HG03064 (cell line): ENCODE data around the gene COL23A1.
"Not testable (repeated sequence)": the region's sequence is repeated elsewhere in the genome, so short reads cannot be mapped to it uniquely, and the experiment has no call there.

Source experiments
- ATAC-seq: cut with Tn5 transposase; IDR thresholded peaks from one replicate; pipeline ENCODE4 v1.9.1; 2021; ENCODE audit warnings: low read depth; ENCODE audit not compliant: unreplicated experiment

The COL23A1 gene

DNA sequence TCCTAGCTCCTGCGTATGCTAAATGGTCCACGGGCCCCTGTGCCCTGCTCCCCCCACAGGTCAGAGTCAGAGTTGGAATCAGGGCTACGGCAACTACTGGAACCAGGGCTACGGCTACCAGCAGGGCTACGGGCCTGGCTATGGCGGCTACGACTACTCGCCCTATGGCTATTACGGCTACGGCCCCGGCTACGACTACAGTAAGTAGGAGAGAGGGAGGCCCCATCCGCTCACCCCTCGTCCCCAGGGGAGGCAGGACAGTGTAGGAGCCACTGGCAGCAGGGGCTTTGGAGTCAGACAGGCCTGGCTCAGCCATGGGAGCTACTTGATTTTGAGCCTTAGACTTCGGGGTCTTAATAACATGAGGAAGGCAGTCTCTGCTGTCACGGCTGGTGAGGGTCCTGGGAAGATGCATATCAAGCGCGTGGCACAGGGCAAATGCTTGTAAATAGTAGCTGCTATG is 380.1 kb downstream of the COL23A1 start:
- ATAC-seq = no peak

DNA sequence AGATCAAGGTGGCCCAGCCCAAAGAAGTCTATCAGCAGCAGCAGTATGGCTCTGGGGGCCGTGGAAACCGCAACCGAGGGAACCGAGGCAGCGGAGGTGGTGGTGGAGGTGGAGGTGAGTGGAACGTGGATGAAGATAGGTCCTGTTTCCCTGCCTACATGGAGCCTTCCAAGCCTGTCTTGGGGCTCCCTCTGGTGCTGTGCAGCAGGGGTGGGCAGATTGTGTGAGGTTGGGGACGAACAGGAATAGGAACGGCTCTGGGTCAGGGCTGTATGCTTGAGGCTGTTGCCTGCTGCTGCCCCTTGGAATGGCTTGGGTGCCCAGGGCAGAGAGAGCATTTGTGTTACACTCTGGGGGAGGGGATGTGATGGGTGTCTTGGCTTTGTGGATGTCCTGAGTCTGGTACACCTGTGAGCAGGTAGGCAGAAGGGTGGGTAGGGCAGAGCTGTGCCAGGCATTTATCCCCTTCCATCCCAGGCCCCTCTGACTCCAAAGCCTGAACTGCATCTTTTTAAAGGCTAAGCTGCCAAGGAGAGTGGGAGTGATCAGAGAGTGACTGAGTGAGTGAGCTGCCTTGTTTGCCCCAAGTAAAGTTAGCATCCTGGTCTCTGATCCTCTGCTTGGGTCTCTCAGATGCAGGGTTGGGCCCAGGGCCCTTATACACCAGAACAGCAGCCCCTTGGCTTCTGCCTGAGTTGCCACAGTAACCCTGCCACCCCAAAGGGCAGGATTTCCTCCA is 380.7 kb downstream of the COL23A1 start:
- ATAC-seq = no peak

DNA sequence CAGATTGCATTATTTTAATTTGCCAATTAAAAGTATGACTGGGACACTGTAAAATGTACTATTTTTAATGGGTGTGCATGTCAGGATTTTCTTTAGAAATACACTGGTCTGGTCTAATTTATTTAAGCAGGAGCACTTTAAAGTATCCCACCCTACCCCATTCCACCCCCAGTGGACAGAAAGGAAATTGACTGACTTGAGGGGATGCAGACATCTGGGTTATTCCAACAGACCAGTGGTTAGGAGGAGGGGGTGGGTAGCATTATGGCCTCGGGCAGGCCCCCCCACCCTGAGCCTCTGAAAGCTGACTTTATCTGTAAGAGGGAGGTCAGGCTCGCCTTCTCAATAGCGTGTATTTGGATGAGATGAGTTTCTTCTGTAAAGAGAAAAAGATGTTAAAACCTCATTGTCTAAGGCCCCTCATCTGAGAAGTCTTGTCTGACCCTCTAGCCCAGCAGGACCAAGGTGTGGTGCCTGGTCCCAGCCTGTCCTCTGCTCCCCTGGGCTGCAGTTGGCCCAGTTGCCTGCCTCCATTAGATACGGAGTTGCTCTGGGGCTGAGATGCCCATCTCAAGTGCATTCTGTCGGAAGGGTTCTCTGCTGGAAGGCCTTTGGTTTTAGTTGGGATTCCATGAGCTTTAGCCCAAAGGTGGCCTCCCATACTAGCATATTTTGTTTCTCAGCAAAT is 381.5 kb downstream of the COL23A1 start:
- ATAC-seq = no peak

DNA sequence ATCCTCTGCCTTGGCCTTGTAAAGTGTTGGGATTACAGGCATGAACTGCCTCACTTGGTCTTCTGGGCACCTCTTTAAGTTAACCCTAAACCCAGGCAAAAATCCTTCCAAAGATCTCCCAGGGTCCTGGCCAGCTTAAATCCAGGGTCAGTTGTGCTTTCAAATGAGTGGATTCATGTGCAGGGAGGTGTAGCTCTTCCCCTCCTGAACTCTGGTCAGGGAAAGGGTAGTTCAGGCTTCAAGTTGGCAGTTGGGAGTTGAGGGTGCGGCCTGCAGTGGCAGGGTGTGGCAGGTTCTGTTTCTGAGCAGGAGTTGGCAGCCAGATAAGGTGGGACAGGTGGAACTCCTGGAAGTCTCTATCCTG is 382.3 kb downstream of the COL23A1 start:
- ATAC-seq = no peak

DNA sequence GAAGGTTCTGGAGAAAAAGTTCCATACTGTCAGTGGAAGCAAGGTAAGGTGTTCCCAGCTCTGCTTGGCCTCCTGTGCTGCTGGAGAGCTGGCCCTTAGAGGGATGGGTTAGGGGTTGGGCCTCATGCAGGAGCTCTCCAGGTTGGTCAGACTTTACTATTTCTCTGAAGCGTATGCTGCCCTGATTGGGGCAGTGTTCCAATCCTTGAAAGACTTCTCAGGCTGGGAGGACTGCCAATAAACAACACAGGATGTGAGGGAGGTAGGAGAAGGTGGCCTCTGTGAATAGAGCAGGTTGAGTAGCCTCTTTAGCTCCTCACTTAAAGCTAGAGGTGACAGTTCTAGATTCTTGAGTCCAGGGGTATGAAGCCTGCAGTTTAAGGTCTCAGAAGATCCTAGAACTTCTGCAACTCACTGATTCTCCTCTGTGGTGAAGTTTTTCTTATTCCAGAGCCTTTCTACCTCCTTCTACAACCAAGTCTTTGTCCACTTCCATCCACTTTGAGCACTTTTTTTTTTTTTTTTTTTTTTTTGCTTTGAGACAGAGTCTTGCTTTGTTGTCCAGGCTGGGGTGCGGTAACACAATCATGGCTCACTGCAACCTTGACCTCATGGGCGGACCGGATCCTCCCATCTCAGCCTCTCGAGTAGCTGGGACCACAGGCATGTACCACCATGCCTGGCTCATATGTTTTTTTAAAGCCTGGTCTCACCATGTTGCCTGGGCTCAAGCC is 382.8 kb downstream of the COL23A1 start:
- ATAC-seq = no peak

DNA sequence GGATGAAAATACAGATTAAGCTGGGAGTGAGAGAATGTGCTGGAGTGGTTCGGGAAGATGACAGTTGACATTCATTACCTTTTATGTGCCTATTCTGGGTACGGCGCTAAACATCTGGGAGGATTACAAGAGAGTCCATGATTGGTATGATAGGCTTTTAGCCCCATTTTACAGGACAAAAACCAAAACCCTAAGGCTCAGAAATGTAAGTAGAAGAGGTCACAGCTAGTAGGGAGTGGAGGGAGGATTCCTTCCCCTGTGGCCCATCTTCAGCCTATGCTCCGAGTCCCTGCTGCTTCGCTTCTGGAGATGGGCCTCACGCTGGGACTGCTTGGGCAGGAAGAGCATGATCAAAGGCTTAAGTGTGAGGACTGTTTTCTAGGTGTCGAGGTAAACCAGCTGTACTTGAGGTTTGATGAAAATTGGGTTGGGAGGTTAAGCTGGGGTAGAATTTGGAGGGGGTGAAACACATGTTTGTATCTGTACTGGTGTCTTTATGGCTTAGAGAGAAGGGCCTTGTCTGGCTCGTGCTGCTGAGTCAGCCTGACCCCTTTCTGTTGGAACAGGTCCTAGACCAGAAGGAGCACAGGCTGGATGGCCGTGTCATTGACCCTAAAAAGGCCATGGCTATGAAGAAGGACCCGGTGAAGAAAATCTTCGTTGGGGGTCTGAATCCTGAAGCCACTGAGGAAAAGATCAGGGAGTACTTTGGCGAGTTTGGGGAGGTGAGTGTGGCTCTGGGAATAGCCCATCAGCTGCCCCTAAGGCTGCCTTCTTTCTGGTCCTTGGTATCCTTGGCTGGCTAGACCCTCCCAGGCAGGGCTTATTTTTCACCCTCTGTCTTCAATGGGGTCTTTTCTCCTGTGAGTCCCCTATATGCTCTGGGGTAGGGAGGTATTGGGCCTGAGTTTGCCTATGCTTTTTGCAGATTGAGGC is 383.8 kb downstream of the COL23A1 start:
- no peak for ATAC-seq

DNA sequence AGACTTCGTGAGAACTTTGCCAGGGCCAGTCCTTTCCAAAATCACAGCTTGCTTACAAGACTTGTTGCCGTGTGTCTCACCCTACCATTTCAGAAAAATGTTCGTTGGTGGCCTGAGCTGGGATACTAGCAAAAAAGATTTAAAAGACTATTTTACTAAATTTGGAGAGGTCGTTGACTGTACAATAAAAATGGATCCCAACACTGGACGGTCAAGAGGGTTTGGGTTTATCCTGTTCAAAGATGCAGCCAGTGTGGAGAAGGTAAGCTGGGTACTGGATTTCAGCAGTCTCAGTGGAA is 384.5 kb downstream of the COL23A1 start:
- ATAC-seq = no peak

DNA sequence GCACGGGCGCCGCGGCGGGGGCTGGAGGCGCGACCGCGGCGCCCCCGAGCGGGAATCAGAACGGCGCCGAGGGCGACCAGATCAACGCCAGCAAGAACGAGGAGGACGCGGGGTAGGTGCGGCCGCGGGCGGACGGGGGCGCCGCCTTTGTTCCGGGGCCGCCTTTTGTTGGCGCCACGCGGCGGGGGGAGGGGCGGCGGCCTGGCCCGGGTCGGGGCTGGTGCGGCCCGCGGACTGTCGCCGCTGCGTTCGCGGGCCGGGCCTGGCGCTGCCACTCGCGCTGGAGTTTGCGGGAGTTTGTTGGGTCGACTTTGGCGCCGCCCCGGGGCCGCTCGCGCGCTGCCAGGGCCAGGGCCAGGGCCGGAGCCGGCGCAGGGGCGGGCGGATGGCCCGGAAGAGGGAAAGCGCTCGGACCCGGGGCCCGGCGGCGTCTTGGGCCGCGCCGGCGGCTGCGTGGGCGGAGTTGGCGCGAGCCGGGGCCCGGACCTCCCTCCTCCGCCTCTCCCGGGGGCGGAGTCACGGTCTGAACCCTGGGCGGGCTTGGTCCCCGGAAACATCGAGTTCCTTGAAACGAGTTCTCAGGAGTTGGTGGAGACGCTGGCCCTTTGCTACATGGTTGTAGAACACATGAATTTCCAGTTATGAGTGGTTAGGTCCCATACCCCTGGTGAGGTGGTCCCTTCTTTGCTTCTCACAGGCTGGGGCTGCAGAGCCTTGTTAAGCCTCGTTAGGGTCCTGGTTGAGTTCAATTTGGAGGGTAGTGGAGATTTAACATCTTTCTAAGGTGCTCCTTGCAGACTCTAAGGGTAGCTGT is 385.1 kb downstream of the COL23A1 start:
- peak; percentile 53 for ATAC-seq

DNA sequence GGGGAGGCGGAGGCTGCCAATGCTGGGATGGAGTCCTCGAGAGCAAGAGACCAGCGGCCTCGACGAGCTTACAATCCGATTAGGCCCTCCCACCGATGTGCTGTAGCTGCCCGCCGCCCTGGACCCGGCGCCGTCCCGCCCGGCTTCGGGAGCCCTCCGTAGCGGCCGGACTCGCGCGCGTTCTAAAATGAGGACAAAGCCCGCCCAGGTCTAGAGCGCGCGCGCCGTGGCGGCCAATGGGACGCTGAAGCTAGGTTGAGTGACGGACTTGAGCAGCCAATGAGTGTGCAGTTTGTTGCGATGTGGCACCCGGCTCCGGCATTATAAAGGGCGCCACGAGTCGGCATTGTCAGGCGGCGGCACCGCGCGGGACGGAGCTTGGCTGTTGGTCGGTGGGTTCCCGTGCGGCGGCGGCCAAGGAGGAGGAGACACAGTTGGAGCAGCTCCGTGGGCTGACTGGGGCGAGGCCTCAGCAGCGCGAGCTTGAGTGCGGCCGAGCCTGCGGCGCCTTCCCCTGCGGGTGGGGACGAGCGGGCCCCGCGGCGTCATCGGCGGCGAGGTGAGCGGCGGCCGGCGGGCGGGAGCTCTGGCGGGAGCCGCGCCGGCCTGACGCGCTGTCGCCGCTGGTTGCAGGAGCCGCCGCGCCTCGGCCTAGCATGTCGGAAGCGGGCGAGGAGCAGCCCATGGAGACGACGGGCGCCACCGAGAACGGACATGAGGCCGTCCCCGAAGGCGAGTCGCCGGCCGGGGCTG is 385.8 kb downstream of the COL23A1 start, which contains the start of gene HNRNPAB:
TSS of gene HNRNPAB (plus strand) at position 352 of the 753 bp plus-strand sequence. CDS start at position 657, 305 bp downstream.
- peak; percentile 73 for ATAC-seq

DNA sequence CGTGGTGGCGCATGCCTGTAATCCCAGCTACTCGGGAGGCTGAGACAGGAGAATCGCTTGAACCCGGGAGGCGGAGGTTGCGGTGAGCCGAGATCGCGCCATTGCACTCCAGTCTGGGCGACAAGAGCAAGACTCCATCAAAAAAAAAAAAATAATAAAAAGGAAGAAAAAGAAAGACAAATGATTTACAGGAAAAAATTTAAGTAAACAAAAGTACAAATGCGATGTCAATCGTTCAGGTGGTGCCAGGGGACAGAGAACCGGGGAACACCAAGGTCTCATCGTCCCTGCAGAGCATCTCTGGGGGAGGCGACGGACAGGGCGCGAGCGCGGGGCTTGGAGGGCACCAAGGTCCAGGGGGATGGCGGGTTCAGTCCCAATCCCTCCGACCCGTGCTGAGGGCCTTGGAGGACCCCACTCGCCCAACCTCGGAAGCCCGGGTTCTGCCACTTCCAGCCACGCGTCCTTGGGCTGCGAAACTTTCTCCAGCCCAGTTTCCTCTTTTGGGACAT is 386.5 kb downstream of the COL23A1 start:
- no peak for ATAC-seq

DNA sequence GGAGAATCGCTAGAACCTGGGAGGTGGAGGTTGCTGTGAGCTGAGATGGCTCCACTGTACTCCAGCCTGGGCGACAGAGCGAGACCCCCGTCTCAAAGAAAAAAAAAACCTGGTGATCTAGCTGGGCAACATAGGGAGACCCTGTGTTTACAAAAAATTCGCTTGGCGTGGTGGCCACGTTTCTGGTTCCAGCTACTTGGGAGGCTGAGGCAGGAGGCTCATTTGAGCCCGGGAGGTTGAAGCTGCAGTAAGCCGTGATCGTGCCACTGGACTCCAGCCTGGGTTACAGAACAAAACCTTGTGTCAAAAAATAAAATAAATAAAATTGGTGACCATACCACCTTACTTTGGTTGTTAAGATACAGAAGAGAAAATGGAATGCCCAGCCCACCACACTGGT is 387.7 kb downstream of the COL23A1 start:
- ATAC-seq = no peak

DNA sequence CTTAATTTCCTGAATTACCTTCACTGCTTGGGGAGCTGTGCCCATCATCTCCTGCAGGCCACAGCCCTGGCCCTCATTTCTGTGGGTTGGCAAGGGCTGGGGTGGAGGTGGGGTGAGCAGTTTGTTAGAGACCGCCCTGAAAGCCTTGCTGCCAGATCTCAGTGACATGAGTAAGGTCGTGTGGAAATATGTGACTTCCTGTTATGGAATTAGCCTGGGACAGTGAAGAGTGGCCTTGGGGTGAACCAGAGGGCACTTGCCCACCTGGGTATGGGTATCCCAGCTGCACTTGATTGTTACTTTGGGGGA is 388.3 kb downstream of the COL23A1 start:
- ATAC-seq = no peak

DNA sequence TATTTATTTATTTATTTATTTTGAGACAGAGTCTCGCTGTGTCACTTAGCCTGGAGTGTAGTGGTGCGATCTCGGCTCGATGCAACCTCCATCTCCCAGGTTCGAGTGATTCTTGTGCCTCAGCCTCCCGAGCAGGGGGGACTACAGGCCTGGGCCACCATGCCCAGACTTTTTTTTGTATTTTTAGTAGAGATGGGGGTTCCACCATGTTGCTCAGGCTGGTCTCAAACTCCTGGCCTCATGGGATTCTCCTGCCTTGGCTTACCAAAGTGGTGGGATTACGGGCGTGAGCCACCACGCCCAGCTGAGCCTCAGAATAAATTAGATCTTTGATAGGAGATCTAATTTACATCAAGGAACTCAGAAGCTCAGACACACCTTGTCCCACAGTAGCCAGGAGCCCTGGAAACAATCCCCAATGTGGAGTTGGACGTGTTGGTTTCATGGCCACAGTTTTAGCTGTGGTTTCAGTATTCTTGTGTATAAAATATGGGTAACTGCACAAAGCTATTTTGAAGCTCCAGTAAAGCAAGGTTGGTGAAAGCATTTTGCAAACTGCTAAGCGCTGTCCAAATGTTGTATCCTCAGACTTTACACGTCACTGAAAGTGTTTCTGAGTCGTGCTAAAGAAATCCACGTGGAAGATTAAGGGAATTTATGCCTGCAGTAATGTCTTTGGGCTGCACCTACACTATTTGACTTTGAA is 388.8 kb downstream of the COL23A1 start:
- no peak for ATAC-seq

DNA sequence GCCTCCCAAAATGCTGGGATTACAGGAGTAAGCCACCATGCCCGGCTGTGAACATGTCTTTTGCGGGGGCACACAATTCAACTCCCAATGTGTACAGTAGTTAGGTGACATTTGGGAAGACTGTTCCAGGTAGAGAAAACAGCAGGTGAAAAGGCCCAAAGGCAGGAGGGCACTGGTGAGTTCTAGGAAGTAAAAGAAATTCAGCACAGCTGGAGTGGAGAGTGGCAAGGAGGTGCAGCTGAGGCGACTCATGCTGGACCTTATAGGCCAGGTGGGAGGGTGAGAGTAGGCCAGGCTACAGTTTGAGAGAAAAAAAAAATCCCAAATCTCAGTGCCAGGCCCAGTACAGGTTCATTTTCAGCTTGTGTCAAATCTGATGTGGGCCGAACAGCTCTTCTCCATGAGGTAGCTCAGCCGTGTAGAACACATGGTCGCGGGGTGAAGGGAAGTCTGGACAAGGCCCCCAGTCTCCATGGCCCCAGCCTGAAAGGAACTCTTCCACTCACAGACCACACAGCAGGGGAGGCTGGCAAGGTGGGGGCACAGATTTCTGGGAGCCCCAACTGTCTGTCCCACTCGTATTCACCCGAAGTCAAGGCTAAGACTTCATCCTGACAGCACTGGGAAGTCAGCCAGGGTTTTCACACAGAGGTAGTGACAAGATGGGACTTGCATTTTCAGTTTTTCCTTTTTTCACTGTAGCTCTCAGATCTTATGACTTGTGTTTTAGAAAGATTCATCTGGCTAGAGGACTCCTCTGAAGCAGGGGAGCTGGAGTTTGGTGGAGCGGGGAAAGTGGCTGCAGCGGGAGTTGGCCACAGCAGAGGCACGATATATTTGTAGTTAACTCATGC is 390.4 kb downstream of the COL23A1 start:
- ATAC-seq = no peak

DNA sequence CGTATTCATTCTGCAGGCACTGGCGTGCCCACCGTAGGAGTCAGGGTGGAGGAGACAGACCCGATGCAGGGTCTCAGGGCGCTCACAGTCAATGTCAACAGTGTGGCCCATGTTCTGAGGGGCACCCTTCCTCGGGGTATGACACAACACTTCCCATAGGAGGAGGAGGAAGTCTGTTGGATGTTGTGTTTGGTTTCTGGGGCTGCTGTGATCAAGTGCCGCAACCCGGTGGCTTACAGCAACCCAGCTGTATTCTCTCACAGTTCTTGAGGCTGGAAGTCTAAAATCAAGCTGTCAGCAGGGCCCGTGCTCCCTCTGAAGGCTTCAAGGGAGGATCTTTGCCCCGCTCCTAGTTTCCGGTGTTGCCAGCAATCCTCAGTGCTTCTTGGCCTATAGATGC is 391.5 kb downstream of the COL23A1 start:
- ATAC-seq = no peak

DNA sequence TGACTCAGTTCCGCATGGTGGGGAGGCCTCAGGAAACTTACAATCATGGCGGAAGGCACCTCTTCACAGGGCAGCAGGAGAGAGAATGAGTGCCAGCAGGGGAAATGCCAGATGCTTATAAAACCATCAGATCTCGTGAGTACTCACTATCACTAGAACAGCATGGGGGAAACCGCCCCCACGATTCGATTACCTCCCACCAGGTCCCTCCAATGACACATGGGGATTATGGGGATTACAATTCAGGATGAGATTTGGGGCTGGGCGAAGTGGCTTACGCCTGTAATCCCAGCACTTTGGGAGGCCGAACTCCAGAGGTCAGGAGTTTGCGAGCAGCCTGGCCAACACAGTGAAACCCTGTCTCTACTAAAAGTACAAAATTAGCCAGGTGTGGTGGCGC is 392.0 kb downstream of the COL23A1 start:
- not testable (repeated sequence) for ATAC-seq

DNA sequence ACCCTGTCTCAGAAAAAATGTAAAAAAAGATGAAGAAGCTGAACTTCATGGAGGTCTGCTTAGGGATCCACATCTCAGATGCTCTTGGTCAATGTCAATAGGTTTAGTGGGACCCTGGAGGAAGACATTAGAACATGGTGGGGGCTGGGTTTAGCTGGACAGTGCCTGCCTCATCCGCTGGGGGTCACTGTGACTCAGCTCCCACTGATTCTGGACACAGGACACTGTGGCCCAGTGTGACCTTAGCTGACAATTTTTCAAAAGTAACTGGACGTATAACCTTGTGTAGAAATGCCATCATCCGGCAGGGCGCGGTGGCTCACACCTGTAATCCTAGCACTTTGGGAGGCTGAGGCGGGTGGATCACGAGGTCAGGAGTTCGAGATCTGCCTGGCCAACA is 393.2 kb downstream of the COL23A1 start:
- no peak for ATAC-seq
